Renal cortical epithelial cell (primary cell): ENCODE measurements around the gene ITGB4. TPM values are rescaled to one million over a fixed set of nuclear protein-coding genes. Genes with fewer than 3 reads are reported as not detected.
A peak's percentile ranks its signal among the peaks of the same experiment; 100 is the strongest.

ENCODE experiments used
- DNase-seq: peaks from one replicate; pipeline ENCODE4 v3.0.0-alpha.2; 2011; ENCODE audit warnings: low read depth
- total RNA-seq: library from RNA; depleted of rRNA; stranded (reverse); fragments of >200 nt; gene quantifications from 2 replicates; pipeline ENCODE4 v1.2.3, GENCODE V29; 2014

ITGB4 gene
- total RNA-seq, 1 donor from 2014 or later: 82.5 TPM

- DNase-seq: no peak
These were observed 23.5 kb upstream of the ITGB4 start for GRCh38 chr17:75697651-75698291.

- DNase-seq: peak; percentile 69
These were observed 22.6 kb upstream of the ITGB4 start for GRCh38 chr17:75698659-75699058.

GRCh38 chr17:75701288-75701687 is 20.0 kb upstream of the ITGB4 start:
- no peak for DNase-seq

GRCh38 chr17:75703191-75703590 is 18.1 kb upstream of the ITGB4 start:
- no peak for DNase-seq

GRCh38 chr17:75703591-75703990 is 17.7 kb upstream of the ITGB4 start:
- DNase-seq: no peak

- no peak for DNase-seq
These were observed 16.0 kb upstream of the ITGB4 start for GRCh38 chr17:75704963-75705875.

- DNase-seq: no peak
These were observed 15.1 kb upstream of the ITGB4 start for GRCh38 chr17:75706042-75706728.

- no peak for DNase-seq
These were observed 14.1 kb upstream of the ITGB4 start for GRCh38 chr17:75707079-75707571.

GRCh38 chr17:75712446-75712845 is 8.8 kb upstream of the ITGB4 start:
- no peak for DNase-seq

GRCh38 chr17:75719732-75720131 is 1.5 kb upstream of the ITGB4 start:
- DNase-seq: no peak

GRCh38 chr17:75721463-75722011 is 278 bp downstream of the ITGB4 start:
- DNase-seq: no peak

GRCh38 chr17:75722076-75722475 is 817 bp downstream of the ITGB4 start:
- no peak for DNase-seq

- DNase-seq: no peak
These were observed 1.4 kb downstream of the ITGB4 start for GRCh38 chr17:75722542-75723095.

- DNase-seq: no peak
These were observed 2.1 kb downstream of the ITGB4 start for GRCh38 chr17:75723171-75723930.

GRCh38 chr17:75724016-75725003 is 3.1 kb downstream of the ITGB4 start:
- DNase-seq: no peak

- no peak for DNase-seq
These were observed 4.2 kb downstream of the ITGB4 start for GRCh38 chr17:75725504-75725903.

GRCh38 chr17:75727391-75727790 is 6.1 kb downstream of the ITGB4 start:
- no peak for DNase-seq

- DNase-seq: no peak
These were observed 8.1 kb downstream of the ITGB4 start for GRCh38 chr17:75729351-75729750.

GRCh38 chr17:75730065-75730464 is 8.8 kb downstream of the ITGB4 start:
- DNase-seq: no peak
